ENCODE measurements around the gene ANKS1A. TPM values are rescaled to one million over a fixed set of nuclear protein-coding genes. Genes with fewer than 3 reads are reported as not detected.
"Not testable (repeated sequence)": the region's sequence is repeated elsewhere in the genome, so short reads cannot be mapped to it uniquely, and the experiment has no call there.

ANKS1A gene
- total RNA-seq, 4 donors from 2014 or later, result 25.7 to 49.7 (median 28.1) TPM

DNA sequence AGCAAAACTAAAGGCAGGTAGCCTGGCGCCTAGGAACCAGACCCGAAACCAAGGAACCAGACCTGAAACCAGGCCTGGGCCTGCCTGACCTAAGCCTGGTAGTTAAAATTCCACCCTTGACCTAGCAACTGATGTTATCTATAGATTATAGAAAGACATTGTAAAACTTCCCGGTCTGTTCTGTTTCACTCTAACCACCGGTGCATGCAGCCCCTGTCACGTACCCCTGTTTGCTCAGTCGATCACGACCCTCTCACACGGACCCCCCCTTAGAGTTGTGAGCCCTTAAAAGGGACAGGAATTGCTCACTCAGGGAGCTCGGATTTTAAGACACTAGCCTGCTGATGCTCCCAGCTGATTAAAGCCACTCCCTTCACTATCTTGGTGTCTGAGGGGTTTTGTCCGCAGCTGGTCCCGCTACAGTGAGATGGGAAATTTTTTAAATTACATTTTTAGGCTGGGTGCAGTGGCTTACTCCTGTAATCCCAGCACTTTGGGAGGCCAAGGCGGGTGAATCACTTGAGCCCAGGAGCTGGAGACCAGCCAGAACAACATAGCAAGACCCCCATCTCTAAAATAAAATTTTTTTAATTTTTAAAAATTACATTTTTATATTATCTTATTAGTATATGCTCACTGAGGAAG lies 115.0 kb downstream of the ANKS1A start:
- ATAC-seq (ENCODE audit: low FRiP score); DNase-seq (ENCODE audit: low spot score): not testable (repeated sequence)

DNA sequence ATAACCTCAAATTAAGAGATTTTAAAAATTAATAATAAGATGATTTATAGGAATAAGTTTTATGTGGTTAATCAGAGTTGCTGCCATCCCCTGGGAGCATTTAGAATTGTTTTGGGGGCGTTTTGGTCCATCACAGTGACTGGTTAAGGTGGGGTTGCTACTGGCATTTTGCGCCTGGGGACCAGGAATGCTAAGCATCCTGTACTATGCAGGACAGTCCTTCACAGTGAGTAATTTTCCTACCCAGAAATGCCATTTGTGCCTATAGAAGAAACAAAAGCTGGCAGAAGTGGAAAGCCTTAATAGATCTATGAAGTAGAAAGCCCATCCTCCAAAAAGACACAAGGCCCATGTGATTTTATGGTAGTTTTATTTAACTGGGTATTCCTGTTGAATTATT lies 118.0 kb downstream of the ANKS1A start:
- DNase-seq (ENCODE audit: low spot score), result no peak
- ATAC-seq (ENCODE audit: low FRiP score), result no peak
- TF ChIP-seq, protein P1, sequence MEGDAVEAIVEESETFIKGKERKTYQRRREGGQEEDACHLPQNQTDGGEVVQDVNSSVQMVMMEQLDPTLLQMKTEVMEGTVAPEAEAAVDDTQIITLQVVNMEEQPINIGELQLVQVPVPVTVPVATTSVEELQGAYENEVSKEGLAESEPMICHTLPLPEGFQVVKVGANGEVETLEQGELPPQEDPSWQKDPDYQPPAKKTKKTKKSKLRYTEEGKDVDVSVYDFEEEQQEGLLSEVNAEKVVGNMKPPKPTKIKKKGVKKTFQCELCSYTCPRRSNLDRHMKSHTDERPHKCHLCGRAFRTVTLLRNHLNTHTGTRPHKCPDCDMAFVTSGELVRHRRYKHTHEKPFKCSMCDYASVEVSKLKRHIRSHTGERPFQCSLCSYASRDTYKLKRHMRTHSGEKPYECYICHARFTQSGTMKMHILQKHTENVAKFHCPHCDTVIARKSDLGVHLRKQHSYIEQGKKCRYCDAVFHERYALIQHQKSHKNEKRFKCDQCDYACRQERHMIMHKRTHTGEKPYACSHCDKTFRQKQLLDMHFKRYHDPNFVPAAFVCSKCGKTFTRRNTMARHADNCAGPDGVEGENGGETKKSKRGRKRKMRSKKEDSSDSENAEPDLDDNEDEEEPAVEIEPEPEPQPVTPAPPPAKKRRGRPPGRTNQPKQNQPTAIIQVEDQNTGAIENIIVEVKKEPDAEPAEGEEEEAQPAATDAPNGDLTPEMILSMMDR (IDR thresholded peaks at IDR 0.05), result no peak

DNA sequence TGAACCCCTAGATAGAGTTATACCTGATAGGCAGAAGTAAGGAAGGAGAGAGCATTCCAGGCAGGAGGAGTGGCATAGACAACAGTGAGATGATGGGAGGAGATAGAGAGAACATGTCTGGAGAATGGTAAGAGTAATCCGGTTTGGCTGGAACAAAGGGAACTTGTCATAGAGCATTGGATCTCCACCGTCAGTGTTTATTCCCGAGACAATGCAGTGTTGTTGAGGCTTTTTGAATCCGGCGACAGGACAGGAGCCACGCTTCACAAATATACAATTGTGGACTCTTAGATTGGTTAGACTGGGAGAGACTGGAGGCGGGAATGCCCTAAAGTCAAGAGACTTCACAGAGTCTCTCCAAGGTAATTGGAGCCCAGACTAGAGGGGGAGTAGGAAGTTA lies 119.8 kb downstream of the ANKS1A start:
- DNase-seq (ENCODE audit: low spot score) (no peak), ATAC-seq (ENCODE audit: low FRiP score) (no peak)
- TF ChIP-seq, protein P1 (IDR thresholded peaks at IDR 0.05), result no peak

DNA sequence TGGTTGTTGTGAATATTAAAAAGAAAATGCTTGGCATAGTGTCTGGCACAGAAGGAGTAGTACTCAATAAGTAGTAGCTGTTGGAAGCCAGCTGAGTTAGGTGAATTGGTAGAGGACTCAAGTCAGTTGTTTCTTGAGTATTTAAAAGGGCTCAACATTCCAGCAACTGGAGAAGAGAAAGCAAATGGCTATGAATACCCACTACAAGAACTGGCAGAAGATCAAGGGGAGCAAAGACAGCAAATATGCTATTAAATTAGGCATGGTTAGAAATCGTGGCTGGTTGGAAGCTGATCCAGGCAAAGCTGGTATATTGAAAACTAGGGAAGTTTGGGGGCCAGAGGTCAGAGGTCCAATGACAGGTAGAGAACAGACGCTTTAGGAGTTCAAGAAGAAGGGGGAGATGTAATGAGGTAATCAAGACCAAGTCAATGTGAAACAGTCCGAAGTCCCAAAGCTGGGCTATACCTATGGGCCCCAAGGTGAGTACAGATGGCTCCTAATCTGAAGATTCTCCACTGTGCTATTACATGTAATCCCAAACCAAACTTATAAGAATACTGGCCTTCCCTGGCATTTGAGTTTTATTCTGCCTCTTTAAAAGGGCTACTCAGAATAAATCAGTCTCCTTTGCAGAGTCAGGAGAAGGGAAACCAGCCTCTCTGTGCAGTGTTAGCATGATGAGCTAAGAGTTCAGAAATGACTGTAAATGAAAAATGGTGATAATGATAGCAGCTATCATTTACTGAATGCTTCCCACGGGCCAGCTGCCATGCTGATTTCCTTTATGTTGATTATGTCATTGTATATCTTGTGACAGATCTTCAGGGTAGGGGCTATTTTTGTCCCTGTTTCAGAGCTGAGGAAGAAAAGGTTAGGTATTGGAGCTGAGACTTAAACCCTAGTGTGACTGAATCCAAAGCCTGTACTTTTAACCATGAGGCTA lies 122.3 kb downstream of the ANKS1A start:
- ATAC-seq (ENCODE audit: low FRiP score) (no peak), DNase-seq (ENCODE audit: low spot score) (no peak)
- TF ChIP-seq, protein P1 (IDR thresholded peaks at IDR 0.05), result no peak

GRCh38 chr6:35013701-35014100 lies 124.6 kb downstream of the ANKS1A start:
- TF ChIP-seq, protein P1 (IDR thresholded peaks at IDR 0.05), result no peak
- DNase-seq (ENCODE audit: low spot score), result no peak
- no peak for ATAC-seq (ENCODE audit: low FRiP score)

DNA sequence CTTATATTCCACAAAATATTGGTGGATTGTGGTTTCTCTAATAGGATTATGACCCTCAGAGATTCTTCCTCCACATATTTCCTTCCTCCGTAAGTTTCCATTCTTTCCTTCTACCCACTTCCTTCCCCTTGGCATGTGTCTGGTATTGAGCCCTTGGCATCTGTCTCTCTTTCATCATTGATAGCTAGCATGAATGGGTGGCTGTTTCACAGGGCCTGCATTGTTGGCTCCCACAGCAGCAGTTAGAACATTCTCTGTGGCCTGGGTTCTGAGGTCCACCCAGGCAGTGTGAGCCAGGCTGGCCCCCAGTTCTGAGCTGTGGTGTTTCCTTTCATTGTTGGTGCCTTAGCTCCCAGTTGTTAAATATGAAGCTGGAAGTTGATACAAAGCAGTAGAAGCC lies 125.3 kb downstream of the ANKS1A start:
- DNase-seq (ENCODE audit: low spot score) (no peak), ATAC-seq (ENCODE audit: low FRiP score) (no peak)
- TF ChIP-seq, protein P1 (IDR thresholded peaks at IDR 0.05), result no peak

DNA sequence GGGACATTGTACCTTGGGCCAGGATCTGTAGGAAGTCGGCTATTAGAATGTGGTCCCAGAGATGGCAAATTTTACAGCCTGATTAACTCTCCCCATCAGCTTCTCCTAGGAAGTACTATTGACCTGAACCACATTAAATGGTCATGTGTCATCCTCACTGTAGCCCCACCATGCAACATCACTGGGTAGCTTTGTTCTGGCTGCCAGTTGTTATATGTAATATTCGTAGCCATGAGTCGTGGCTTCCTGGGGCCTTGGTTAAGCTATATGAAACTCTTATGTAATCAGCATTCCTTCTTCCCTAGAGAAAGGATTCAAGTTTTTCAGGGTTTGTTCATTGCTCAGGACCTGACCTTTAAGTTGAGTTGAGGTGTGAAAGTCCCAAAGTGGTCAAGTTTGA lies 125.7 kb downstream of the ANKS1A start:
- DNase-seq (ENCODE audit: low spot score) (no peak), ATAC-seq (ENCODE audit: low FRiP score) (no peak)
- TF ChIP-seq, protein P1 (IDR thresholded peaks at IDR 0.05), result no peak
